Measurements from ENCODE around the gene CCND1.

CCND1 gene

DNA sequence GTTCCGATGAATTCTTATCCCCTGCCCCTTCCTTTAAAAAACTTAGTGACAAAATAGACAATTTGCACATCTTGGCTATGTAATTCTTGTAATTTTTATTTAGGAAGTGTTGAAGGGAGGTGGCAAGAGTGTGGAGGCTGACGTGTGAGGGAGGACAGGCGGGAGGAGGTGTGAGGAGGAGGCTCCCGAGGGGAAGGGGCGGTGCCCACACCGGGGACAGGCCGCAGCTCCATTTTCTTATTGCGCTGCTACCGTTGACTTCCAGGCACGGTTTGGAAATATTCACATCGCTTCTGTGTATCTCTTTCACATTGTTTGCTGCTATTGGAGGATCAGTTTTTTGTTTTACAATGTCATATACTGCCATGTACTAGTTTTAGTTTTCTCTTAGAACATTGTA is 12.0 kb downstream of the CCND1 start:
- DNase-seq (ENCODE audit: low read depth in 2 of 2): no peak

DNA sequence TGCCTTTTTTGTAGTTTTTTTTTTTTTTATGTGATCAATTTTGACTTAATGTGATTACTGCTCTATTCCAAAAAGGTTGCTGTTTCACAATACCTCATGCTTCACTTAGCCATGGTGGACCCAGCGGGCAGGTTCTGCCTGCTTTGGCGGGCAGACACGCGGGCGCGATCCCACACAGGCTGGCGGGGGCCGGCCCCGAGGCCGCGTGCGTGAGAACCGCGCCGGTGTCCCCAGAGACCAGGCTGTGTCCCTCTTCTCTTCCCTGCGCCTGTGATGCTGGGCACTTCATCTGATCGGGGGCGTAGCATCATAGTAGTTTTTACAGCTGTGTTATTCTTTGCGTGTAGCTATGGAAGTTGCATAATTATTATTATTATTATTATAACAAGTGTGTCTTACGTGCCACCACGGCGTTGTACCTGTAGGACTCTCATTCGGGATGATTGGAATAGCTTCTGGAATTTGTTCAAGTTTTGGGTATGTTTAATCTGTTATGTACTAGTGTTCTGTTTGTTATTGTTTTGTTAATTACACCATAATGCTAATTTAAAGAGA is 12.5 kb downstream of the CCND1 start:
- DNase-seq (ENCODE audit: low read depth in 2 of 2): no peak

DNA sequence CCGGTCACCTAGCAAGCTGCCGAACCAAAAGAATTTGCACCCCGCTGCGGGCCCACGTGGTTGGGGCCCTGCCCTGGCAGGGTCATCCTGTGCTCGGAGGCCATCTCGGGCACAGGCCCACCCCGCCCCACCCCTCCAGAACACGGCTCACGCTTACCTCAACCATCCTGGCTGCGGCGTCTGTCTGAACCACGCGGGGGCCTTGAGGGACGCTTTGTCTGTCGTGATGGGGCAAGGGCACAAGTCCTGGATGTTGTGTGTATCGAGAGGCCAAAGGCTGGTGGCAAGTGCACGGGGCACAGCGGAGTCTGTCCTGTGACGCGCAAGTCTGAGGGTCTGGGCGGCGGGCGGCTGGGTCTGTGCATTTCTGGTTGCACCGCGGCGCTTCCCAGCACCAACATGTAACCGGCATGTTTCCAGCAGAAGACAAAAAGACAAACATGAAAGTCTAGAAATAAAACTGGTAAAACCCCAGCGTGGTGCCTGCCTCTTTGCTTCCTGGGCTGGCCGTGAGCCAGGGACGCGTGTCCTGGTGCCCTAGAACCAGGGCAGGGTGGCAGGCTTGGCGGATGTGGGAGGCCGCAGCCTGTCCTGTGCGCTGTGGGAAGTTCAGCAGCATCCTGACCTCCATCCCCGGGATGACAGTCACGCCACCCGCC is 13.2 kb downstream of the CCND1 start:
- no peak for DNase-seq (ENCODE audit: low read depth in 2 of 2)

DNA sequence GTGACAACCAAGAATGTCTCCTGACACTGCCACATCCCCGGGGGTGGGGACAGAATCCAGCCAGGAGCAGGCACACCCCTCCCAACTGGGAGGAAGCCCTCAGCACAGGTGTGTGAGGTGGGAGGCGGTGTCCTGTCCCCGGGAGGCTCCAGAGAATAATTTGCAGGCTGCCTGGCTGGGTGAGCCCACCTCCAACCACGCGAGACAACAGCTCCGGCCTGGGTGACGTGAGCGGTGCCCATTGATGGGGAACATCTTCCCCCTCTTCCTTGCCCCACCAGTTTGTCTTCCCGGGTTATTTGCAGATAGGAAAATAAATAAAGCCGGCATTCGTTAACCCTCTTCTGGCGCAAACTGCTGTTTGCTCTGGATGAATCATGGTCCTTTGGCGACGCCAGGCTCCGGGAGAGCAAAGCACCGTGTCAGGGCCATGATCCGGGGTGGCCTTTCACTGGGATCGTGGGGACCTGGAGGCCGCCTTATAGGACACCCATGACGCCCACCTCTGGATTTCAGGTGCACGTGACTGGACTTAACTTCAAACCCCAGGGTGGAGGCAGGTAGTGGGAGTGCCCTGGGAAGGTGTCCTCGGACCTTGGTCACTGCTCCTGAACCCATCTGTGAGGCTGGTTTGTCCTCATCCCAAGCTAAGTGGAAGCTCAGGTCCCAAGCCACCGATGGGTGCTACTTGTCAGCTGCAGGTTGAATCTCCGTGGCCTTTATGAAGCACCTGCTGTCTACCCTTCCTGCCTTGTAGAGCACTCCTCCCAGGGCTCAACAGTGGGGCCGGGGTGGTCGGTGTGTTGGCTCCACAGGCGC is 13.9 kb downstream of the CCND1 start:
- no peak for DNase-seq (ENCODE audit: low read depth in 2 of 2)

DNA sequence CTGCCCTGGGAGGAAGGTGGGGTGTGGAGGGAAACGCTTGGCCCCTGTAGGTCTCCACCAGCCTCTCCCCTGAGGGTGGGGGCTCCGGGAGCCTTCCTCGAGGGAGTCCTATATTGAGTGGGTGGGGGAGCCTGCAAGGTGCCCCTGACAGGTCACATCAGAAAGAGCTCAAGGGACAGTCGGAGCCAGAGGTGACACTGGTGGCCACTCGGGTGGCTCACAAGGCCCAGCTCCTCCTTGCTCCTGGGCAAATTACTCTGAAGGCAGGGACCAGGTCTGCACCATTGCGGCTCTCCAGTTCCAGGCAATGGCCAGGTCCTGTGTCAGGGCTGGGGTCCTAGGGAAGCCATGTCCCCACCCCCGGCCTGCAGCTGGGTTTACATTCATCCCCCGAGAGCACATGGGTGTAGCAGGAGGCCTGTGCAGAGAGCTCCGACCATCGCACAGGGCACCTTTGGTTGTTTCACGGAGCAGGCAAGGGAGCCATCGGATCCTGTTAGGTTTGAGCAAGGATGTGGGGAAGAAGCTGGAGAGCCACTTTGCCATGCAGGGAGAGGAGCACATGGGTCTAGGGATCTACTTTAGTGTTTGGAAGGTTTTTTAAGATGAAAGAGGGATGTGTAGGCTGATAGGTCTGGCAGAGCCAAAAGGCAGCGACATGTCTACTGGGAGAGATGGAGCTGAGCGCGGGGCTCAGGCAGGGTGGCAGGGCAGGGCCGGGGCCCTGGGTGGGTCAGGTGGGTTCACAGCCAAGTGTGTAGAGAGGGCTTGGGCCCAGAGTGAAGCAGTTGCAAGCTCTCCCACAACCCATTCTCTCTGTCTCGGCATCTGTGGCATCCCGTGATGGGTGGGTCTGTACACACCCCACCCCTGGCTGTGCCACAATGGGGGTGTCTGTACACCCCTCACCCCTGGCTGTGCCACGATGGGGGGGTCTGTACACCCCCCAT is 14.8 kb downstream of the CCND1 start:
- no peak for DNase-seq (ENCODE audit: low read depth in 2 of 2)

DNA sequence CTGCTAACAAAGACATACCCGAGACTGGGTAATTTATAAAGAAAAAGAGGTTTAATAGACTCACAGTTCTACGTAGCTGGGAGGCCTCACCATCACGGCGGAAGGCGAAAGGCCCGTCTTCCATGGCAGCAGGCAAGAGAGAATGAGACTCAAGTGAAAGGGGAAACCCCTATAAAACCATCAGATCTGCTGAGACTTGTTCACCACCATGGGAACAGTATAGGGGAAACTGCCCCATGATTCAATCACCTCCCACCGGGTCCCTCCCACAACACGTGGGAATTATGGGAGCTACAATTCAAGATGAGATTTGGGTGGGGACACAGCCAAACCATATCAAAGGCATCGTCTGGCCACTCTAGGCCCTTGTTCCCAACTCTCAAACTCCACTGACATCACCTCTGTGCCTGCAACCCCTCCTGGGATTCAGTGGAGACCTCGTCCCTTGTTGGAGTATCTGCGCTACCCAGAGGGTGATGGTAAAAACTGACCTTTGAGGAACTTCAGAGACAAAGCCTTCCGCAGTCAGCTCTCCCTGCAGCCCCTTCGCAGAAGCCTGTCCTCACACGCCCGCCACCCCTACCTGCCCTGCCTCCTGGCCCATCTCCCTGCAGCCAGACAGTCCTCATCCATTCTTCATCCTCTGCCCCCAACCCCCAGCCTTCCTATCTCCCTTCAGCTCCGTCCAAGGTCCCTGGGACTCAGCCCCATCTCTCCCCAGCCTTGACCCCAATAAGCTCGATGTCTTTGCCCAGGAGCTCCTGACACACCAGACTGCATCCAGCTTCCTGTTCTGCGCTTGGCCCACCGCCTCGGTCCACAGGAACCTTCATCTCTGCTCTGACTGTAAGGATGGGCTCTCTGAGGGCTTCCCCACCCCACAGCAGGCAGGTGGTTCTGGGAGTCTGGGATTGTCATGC is 15.8 kb downstream of the CCND1 start:
- DNase-seq (ENCODE audit: low read depth in 2 of 2): no peak

DNA sequence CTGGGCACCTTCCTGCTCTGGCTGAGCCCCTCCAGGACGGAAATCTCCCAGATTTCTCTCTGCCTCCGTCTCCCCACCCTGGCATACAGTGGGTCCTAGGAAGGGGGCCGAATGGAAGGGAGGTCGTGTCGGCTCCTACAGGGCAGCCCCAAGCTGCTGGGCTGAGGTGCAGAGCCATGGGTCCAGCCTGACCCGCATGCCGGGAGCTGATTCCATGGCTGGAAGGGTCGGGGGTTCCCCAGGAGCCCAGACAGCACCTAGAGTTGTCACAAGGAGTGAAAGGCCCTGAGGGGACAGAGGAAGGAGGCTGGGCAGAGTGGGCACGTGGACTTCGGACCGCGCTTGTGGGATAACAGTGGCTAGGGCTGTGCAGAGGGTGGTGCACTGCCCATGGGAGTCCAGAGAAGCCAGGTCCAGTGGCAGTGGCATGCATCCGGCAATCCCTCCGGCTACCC is 16.5 kb downstream of the CCND1 start:
- no peak for DNase-seq (ENCODE audit: low read depth in 2 of 2)

DNA sequence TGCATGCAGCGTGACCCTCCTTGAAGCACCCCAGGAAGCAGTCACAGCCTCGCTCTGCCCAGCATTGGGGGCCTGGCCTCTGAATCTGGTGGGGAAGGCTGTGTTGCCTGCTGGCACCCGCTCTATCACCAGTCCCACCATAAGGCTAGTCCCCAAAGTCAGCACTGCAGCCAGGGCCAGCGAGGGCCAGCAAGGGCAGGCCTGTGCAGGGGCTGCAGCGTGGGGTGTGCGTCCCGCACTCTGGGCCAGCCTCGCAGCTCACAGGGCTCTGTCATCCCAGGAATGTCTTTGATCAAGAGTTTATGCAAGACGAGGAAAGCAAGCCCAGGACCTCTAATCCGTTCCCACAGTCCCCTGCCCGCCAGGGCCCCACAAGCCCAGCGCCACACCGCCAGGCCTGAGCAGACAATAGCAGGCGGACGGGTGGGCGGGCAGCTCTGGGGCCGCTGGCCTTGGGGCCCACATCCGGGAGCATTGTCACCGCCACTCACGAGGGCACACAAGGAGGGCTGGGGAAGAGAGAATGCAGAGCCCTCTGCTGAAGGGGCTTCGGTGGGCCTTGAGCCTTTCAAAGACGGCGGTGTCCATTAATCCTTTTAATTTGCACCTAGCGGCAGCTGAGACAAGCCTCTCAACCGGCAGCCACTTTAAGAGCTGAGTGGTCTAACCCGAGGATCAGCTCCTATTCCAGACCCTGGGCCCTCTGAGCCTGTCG is 17.1 kb downstream of the CCND1 start:
- no peak for DNase-seq (ENCODE audit: low read depth in 2 of 2)

DNA sequence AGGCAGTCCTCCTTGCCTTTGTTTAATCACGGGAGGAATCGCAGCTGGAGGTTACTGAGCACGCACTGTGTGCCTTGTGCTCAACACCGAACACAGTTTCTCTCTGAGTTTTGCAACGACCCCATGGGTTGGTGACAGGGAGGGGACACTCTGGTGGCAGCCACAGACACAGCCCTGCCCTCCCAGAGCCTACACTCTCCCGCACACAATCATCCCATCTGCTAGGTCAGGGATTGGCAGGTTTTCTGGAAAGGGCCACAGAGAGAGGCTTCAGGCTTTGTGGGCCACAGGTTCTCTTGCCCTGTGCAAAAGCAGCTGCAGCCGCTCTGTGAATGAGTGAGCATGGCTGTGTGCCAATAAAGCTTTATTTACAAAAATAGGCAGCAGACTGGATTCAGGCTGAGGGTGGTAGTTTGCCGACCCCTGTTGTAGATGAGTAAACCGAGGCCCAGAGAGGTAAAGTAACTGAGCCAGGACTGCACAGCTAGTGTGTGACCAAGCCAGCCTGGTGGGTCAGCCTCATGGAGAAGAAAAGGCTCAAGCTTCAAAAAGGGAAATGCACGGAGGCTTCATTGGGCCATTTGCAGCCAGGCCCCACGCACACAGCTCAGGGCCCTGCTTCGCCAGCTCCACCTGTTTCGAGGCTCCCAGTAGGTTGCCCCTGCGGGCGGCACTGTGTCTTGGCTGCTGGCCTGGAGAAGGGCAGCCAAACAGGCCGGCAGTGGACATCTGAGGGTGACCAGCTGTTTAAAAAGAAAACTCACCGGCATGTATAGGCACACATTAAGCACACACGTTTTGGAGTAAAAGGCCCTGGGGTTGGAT is 17.9 kb downstream of the CCND1 start:
- DNase-seq (ENCODE audit: low read depth in 2 of 2): no peak

DNA sequence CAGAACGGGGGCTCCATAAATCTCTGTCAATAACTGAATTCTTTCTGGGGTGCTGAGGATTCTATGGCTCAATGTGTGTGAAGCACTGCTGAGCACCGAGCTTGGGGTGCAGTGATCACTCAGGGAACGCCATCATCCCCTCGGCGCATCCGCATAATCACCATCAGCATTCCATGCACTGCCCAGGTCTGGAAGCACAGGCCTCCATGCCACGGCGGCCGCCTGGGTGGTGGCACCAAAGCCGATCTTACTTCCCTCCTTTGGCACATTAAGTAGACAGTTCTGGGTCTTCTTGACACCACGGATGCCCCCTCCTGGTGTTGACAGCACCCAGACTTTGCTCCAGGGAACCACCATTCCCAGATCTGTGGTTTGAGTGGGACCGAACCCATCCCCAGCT is 18.6 kb downstream of the CCND1 start:
- DNase-seq (ENCODE audit: low read depth in 2 of 2): no peak

DNA sequence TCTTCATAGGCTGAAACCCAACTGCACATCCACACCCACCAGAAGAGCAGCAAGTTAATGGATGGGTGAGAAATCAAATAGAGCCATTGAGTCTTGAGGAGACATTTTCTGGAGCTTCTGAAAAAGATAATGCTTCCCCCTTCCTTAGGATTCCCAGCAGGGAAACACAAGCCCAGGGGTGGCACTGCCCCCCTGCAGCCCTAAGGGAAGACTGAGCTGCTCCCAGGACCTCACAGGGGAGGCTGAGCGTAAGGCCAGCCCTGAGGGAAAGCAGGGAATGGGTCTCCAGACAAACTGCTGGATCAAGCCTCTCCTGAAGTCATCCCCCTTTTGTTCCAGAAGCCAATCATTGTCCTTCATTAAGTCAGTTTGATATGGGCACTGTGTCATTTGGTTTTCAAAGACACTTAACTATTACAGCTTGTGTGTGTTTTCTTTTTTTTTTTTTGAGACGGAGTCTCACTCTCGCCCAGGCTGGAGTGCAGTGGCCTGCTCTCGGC is 19.1 kb downstream of the CCND1 start:
- DNase-seq (ENCODE audit: low read depth in 2 of 2): no peak

DNA sequence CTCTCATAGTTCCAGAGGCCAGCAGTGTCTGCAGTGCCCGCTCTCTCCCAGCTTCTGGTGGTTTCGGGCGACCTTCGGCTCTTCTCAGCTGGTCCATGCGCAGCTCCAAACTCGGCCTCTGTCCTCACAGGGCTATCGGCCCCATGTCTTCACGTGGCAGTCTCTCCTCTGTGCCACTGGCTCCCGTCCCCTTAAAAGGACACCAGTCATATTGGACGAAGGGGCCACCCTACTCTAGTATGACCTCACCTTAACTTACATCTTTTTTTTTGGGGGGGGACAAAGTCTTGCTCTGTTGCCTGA is 20.4 kb downstream of the CCND1 start:
- DNase-seq (ENCODE audit: low read depth in 2 of 2): no peak

DNA sequence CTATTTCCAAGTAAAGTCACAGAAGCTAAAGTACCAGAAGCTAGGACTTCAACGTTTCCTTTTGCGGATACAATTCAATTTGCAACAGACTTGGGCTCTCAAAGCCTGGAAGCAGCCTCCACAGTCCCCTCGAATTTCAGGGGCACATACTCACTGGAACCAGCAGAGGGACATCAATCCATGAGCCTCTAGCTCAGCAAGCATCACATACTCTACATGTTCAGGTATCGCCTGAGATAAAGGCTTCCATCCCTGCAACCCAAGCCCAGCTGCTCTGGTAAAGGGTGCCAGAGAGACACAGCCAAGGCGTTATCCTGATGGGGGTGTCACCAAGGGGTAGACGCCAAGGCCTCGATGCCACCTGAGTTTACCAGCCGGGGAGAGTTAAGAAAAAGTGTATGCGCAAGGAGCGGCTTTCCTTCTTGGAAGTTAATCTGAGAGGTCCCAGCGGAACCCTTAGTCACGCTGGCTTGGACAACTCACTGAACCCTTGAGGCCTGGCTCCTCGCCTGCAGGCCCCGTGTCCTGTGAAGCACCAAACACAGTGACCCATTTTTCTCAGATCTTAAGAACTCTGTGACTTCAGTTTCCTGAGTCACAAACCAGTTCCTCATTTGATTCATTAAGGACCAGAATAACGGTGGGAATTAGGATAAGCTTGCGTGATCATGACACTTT is 21.2 kb downstream of the CCND1 start:
- no peak for DNase-seq (ENCODE audit: low read depth in 2 of 2)

DNA sequence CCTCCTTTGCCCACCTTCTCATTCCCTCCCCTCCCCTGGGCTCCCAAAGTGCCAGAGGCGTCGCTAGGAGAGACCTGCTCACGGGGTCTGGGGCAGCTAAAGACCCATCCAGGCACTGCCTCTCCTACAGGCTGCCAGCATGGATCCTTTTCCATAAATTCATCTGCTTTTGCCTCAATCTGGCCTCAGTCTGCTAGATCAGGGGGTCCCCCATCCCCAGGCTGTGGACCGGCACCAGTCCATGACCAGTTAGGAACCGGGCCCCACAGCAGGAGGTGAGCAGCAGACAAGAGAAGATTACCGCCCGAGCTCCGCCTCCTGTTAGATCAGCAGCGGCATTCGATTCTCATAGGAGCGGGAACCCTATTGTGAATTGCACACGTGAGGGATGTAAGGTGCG is 21.9 kb downstream of the CCND1 start:
- DNase-seq (ENCODE audit: low read depth in 2 of 2): no peak

DNA sequence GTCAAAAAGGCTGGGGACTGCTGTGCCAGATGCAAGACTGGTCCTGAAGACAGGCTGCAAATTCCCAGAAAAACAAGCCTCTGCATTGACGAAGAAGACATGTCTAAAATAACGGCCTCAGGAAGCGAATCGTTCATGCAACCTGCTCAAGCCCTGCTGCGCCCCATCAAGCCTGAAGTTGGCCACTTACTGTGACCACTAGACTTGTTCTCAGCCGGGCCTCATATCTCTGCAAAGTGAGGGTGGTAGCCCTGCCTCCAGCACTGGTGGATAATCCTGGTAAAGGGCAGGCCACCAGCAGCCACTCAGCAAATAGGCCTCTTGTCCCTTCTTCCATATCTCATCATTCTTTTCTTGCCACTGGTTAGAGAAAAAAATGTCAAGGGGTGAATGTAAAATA is 22.4 kb downstream of the CCND1 start:
- no peak for DNase-seq (ENCODE audit: low read depth in 2 of 2)

DNA sequence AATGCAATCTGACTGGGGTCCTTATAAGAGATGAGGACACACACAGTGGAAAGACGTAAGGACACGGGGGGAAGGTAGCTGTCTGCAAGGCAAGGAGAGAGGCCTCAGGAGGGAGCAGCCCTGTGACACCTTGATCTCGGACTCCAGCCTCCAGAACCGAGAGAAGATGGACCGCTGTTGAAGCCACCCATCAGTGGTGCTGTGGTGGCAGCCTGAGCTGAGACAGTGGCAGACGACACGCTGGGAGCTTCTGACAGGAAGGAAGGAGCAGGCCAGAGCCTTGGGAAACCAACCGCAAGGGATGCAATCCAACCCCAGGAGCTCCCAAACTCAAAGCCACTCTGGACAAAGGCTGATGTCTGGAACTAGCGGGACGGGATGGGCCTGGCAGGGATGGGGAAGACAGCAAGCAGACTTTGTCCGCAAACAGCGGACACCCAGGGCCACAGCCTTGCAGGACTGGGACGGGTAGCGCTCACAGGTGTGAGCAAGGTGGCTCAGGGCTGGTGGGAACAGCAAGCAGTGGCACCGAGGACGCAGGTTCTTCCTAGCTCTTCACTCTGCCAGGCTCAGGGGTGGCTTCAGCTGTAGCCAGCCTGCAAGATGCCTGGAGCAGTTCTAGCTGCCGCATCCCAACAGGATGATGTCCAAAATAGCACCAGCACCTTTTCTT is 23.3 kb downstream of the CCND1 start:
- no peak for DNase-seq (ENCODE audit: low read depth in 2 of 2)

DNA sequence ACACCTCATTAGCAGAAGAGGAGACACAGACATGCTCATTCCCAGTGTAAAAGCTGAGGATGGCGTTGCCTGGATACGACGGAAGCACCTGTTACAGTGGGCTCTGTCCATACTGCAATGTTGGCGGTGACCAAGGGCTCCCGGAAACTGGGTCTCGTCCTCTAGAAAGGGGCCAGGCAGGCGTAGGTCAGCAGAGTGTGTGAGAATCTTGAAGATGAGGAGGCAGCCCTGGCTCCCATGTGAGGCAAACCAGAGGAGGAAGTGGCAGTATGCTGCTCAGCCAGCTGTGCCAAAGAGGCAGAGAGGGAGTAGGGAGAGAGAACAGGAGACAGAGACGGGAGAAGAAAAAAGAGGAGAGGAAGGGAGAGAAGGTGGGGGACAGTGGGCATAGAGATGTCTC is 23.9 kb downstream of the CCND1 start:
- no peak for DNase-seq (ENCODE audit: low read depth in 2 of 2)

DNA sequence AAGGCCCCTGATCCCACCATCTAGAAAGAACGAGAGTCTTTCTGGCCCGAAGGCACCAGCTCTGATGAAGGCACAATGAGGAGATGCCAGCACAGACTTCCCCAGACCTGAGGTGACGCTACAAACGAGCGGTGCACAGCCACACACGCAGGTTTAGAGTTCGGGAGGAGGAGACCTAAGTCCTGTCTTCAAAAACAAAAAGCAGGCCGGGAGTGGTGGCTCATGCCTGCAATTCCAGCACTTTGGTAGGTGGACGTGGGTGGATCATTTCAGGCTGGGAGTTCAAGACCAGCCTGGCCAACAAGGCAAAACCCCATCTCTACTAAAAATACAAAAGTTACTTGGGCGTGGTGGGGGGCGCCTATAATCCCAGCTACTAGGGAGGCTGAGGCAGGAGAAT is 24.7 kb downstream of the CCND1 start:
- DNase-seq (ENCODE audit: low read depth in 2 of 2): no peak

Data from stimulated activated CD8-positive, alpha-beta memory T cell treated with anti-CD3 and anti-CD28 coated beads, Interleukin-15, amount 100 ng/mL, for 48 hours (primary cell).